Measurements from ENCODE around the gene GPR176. TPM values are rescaled to one million over a fixed set of nuclear protein-coding genes. Genes with fewer than 3 reads are reported as not detected.
"Not testable (repeated sequence)": the region's sequence is repeated elsewhere in the genome, so short reads cannot be mapped to it uniquely, and the experiment has no call there.

The GPR176 gene
- total RNA-seq, 1 donor from 2014 or later: 78.3 TPM

- no peak for DNase-seq (ENCODE audit: low read depth, low spot score)
Observed at GRCh38 chr15:39936187-39936586, 16.1 kb upstream of the GPR176 start.

GRCh38 chr15:39935241-39935640 lies 15.2 kb upstream of the GPR176 start:
- DNase-seq (ENCODE audit: low read depth, low spot score): no peak

GRCh38 chr15:39934397-39935071 lies 14.5 kb upstream of the GPR176 start:
- DNase-seq (ENCODE audit: low read depth, low spot score): no peak

GRCh38 chr15:39931615-39932014 lies 11.5 kb upstream of the GPR176 start:
- no peak for DNase-seq (ENCODE audit: low read depth, low spot score)

- DNase-seq (ENCODE audit: low read depth, low spot score): no peak
Observed at GRCh38 chr15:39926526-39926925, 6.5 kb upstream of the GPR176 start.

GRCh38 chr15:39925112-39925842 lies 5.2 kb upstream of the GPR176 start:
- DNase-seq (ENCODE audit: low read depth, low spot score): no peak

GRCh38 chr15:39924437-39924836 lies 4.4 kb upstream of the GPR176 start:
- DNase-seq (ENCODE audit: low read depth, low spot score): no peak

GRCh38 chr15:39922462-39923092 lies 2.5 kb upstream of the GPR176 start:
- DNase-seq (ENCODE audit: low read depth, low spot score): no peak

- DNase-seq (ENCODE audit: low read depth, low spot score): no peak
Observed at GRCh38 chr15:39921274-39921638, 1.2 kb upstream of the GPR176 start.

GRCh38 chr15:39920510-39921273 lies 626 bp upstream of the GPR176 start:
- peak; percentile 47 for DNase-seq (ENCODE audit: low read depth, low spot score)

- DNase-seq (ENCODE audit: low read depth, low spot score): no peak
Observed at GRCh38 chr15:39919411-39919747, 687 bp downstream of the GPR176 start.

- no peak for DNase-seq (ENCODE audit: low read depth, low spot score)
Observed at GRCh38 chr15:39918688-39919385, 1.2 kb downstream of the GPR176 start.

GRCh38 chr15:39914977-39915376 lies 5.1 kb downstream of the GPR176 start:
- no peak for DNase-seq (ENCODE audit: low read depth, low spot score)

- DNase-seq (ENCODE audit: low read depth, low spot score): no peak
Observed at GRCh38 chr15:39909007-39909406, 11.1 kb downstream of the GPR176 start.

GRCh38 chr15:39908186-39908585 lies 11.9 kb downstream of the GPR176 start:
- peak; percentile 61 for DNase-seq (ENCODE audit: low read depth, low spot score)

- no peak for DNase-seq (ENCODE audit: low read depth, low spot score)
Observed at GRCh38 chr15:39907216-39907615, 12.8 kb downstream of the GPR176 start.

GRCh38 chr15:39904115-39904514 lies 16.0 kb downstream of the GPR176 start:
- DNase-seq (ENCODE audit: low read depth, low spot score): no peak

GRCh38 chr15:39898317-39898716 lies 21.7 kb downstream of the GPR176 start:
- no peak for DNase-seq (ENCODE audit: low read depth, low spot score)

GRCh38 chr15:39896846-39897245 lies 23.2 kb downstream of the GPR176 start:
- DNase-seq (ENCODE audit: low read depth, low spot score): no peak

GRCh38 chr15:39896101-39896500 lies 24.0 kb downstream of the GPR176 start:
- no peak for DNase-seq (ENCODE audit: low read depth, low spot score)

- DNase-seq (ENCODE audit: low read depth, low spot score): not testable (repeated sequence)
Observed at GRCh38 chr15:39893051-39893450, 27.0 kb downstream of the GPR176 start.

All from pulmonary artery endothelial cell (primary cell).